Left lung (tissue), 10 donors: Measurements from ENCODE around the gene JAZF1. TPM values are rescaled to one million over a fixed set of nuclear protein-coding genes. Genes with fewer than 3 reads are reported as not detected.

Source experiments
- ATAC-seq: fragments of 200-7000 bp; cut with Tn5 transposase; one replicate; pipeline ENCODE4 v1.9.1; 2020; ENCODE audit warnings: moderate library complexity
- DNase-seq, 4 donors: peaks; one replicate each; pipeline ENCODE4 v3.0.0-alpha.2; 2013 to 2020
- H3K27ac ChIP-seq, 2 donors: fragments of 200-600 bp; sonication (generic) in 1 of 2; one replicate each; pipeline versions ENCODE4 v1.5.0 to v1.8.0; 2020 to 2021
- H3K27me3 ChIP-seq, 2 donors: fragments of 200-600 bp; sonication (generic) in 1 of 2; one replicate each; pipeline versions ENCODE4 v1.5.0 to v1.8.0; 2020 to 2021
- H3K36me3 ChIP-seq, 2 donors: fragments of 200-600 bp; sonication (generic) in 1 of 2; one replicate each; pipeline versions ENCODE4 v1.5.0 to v1.8.0; 2020 to 2021
- H3K4me1 ChIP-seq, 2 donors: fragments of 200-600 bp; one replicate each; pipeline ENCODE4 v1.8.0; 2021
- H3K4me3 ChIP-seq, 2 donors: fragments of 200-600 bp; sonication (generic) in 1 of 2; one replicate each; pipeline versions ENCODE4 v1.5.0 to v1.8.0; 2020 to 2021; ENCODE audit warnings: mild to moderate bottlenecking in 1 of 2
- H3K9me3 ChIP-seq, 2 donors: fragments of 200-600 bp; sonication (generic) in 1 of 2; one replicate each; pipeline versions ENCODE4 v1.5.0 to v1.8.0; 2020 to 2021
- CTCF ChIP-seq, 2 donors: fragments of 200-600 bp; sonication (generic) in 1 of 2; IDR thresholded peaks; one replicate each; pipeline versions ENCODE4 v1.5.0 to v1.8.0; 2021; ENCODE audit warnings: antibody characterized with exemption in 2 of 2
- intact Hi-C, 2 donors: fragments of 100-400 bp; cut with DNase I; formaldehyde crosslinking; loops; one replicate each; pipeline versions ENCODE4 v1.11.2 to v1.14.2; 2022
- polyA plus RNA-seq, 6 donors: library from polyadenylated mRNA; unstranded; fragments of 120-200 nt; gene quantifications; one replicate each; pipeline ENCODE4 v1.2.1, GENCODE V29; 2013; ENCODE audit not compliant: insufficient read length in 6 of 6
- total RNA-seq, 2 donors: library from RNA; stranded (reverse); fragmentation: NEBNext Ultra II Directional; extraction: Animal tissue kit (Norgen Biotek cat#: 25700); gene quantifications; one replicate each; pipeline ENCODE4 v1.2.1, GENCODE V29; 2021
- donor health status: DM: no; HTN: yes; CAD: no.
- donor health status: DM: no; HTN: no; CAD: no.

Gene JAZF1
- total and polyA plus RNA-seq, 8 donors, result 11.1 to 18.2 (median 13.8) TPM

- no peak overlapping the region for H3K4me3 ChIP-seq
- H3K36me3 ChIP-seq, result no peaks in the 10 kb centered on the region
- intact Hi-C loops, result no loop called here
- no peak for TF ChIP-seq CTCF (IDR thresholded peaks at IDR 0.05)
- H3K4me1 ChIP-seq, result peaks cover 5 to 63% of the 10 kb centered on the region in 2 donors
- H3K27ac ChIP-seq, result no peak overlapping the region
- DNase-seq (no peak), ATAC-seq (no peak)
- no peaks in the 10 kb centered on the region for H3K9me3 ChIP-seq
- no peaks in the 10 kb centered on the region for H3K27me3 ChIP-seq
These were observed 28.0 kb downstream of the JAZF1 start for GRCh38 chr7:28152594-28152993.

GRCh38 chr7:28151965-28152364 is 28.6 kb downstream of the JAZF1 start:
- no peaks in the 10 kb centered on the region for H3K36me3 ChIP-seq
- no peak for ATAC-seq
- intact Hi-C loops, result no loop called here
- no peak overlapping the region for H3K4me3 ChIP-seq
- H3K27me3 ChIP-seq, result no peaks in the 10 kb centered on the region
- no peak for DNase-seq
- no peak overlapping the region for H3K27ac ChIP-seq
- H3K9me3 ChIP-seq, result no peaks in the 10 kb centered on the region
- no peak for TF ChIP-seq CTCF (IDR thresholded peaks at IDR 0.05)
- peaks cover 5 to 57% of the 10 kb centered on the region in 2 donors for H3K4me1 ChIP-seq

GRCh38 chr7:28149291-28150101 is 31.1 kb downstream of the JAZF1 start:
- intact Hi-C loops, result no loop called here
- no peak for TF ChIP-seq CTCF (IDR thresholded peaks at IDR 0.05)
- Histone ChIP-seq H3K27ac (no peak overlapping the region), H3K36me3 (no peaks in the 10 kb centered on the region), H3K27me3 (no peaks in the 10 kb centered on the region), H3K4me3 (no peak overlapping the region), H3K9me3 (no peaks in the 10 kb centered on the region), H3K4me1 (peaks cover 0 to 34% of the 10 kb centered on the region in 2 donors)
- DNase-seq, result no peak
- ATAC-seq, result no peak

- Histone ChIP-seq H3K4me3 (no peak overlapping the region), H3K27ac (no peak overlapping the region), H3K27me3 (no peaks in the 10 kb centered on the region), H3K36me3 (no peaks in the 10 kb centered on the region), H3K4me1 (peaks cover 1 to 11% of the 10 kb centered on the region in 2 donors), H3K9me3 (no peaks in the 10 kb centered on the region)
- no peak for TF ChIP-seq CTCF (IDR thresholded peaks at IDR 0.05)
- no peak for DNase-seq
- intact Hi-C loops, result no loop called here
- ATAC-seq, result no peak
These were observed 34.7 kb downstream of the JAZF1 start for GRCh38 chr7:28145931-28146330.

- no peak for TF ChIP-seq CTCF (IDR thresholded peaks at IDR 0.05)
- H3K4me3 ChIP-seq, result no peak overlapping the region
- no peaks in the 10 kb centered on the region for H3K9me3 ChIP-seq
- DNase-seq, result no peak
- peaks cover 3 to 10% of the 10 kb centered on the region in 2 donors for H3K4me1 ChIP-seq
- H3K27me3 ChIP-seq, result no peaks in the 10 kb centered on the region
- H3K27ac ChIP-seq, result no peak overlapping the region
- ATAC-seq, result no peak
- H3K36me3 ChIP-seq, result no peaks in the 10 kb centered on the region
- intact Hi-C loops, result no loop called here
These were observed 35.4 kb downstream of the JAZF1 start for GRCh38 chr7:28145090-28145626.
